ENCODE data around the gene NMNAT2.

NMNAT2 gene

GRCh38 chr1:183363972-183364371 lies 54.2 kb downstream of the NMNAT2 start:
- DNase-seq: no peak

GRCh38 chr1:183361081-183361480 lies 57.1 kb downstream of the NMNAT2 start:
- DNase-seq: no peak

- DNase-seq: no peak
Measured at GRCh38 chr1:183360473-183360872, 57.7 kb downstream of the NMNAT2 start.

- DNase-seq: no peak
Measured at GRCh38 chr1:183356534-183357182, 61.5 kb downstream of the NMNAT2 start.

- DNase-seq: no peak
Measured at GRCh38 chr1:183355797-183356196, 62.4 kb downstream of the NMNAT2 start.

GRCh38 chr1:183355181-183355580 lies 63.0 kb downstream of the NMNAT2 start:
- no peak for DNase-seq

GRCh38 chr1:183353597-183353996 lies 64.6 kb downstream of the NMNAT2 start:
- no peak for DNase-seq

GRCh38 chr1:183349201-183349711 lies 68.9 kb downstream of the NMNAT2 start:
- no peak for DNase-seq

- DNase-seq: no peak
Measured at GRCh38 chr1:183346276-183346732, 71.9 kb downstream of the NMNAT2 start.

- DNase-seq: no peak
Measured at GRCh38 chr1:183339556-183340167, 78.5 kb downstream of the NMNAT2 start.

- no peak for DNase-seq
Measured at GRCh38 chr1:183331091-183331742, 87.0 kb downstream of the NMNAT2 start.

- no peak for DNase-seq
Measured at GRCh38 chr1:183330335-183330734, 87.8 kb downstream of the NMNAT2 start.

- DNase-seq: no peak
Measured at GRCh38 chr1:183328371-183328770, 89.8 kb downstream of the NMNAT2 start.

GRCh38 chr1:183327434-183328290 lies 90.5 kb downstream of the NMNAT2 start:
- DNase-seq: no peak

- DNase-seq: no peak
Measured at GRCh38 chr1:183323849-183324683, 94.1 kb downstream of the NMNAT2 start.

GRCh38 chr1:183319606-183320005 lies 98.6 kb downstream of the NMNAT2 start:
- DNase-seq: no peak

GRCh38 chr1:183319051-183319450 lies 99.1 kb downstream of the NMNAT2 start:
- DNase-seq: no peak

- DNase-seq: no peak
Measured at GRCh38 chr1:183318433-183318832, 99.7 kb downstream of the NMNAT2 start.

GRCh38 chr1:183315991-183316758 lies 102.0 kb downstream of the NMNAT2 start:
- DNase-seq: no peak

GRCh38 chr1:183313063-183313462 lies 105.1 kb downstream of the NMNAT2 start:
- DNase-seq: no peak

GRCh38 chr1:183310753-183311479 lies 107.3 kb downstream of the NMNAT2 start:
- DNase-seq: no peak
